Activated CD8-positive, alpha-beta T cell treated with anti-CD3 and anti-CD28 coated beads for 36 hours (primary cell): ENCODE data around the gene PCNX3. TPM values are rescaled to one million over a fixed set of nuclear protein-coding genes. Genes with fewer than 3 reads are reported as not detected.

Experiments used
- ATAC-seq: fragments of 200-7000 bp; cut with Tn5 transposase; one replicate; pipeline ENCODE4 v1.10.0; 2021; ENCODE audit warnings: mild to moderate bottlenecking, moderate library complexity
- CTCF ChIA-PET: fragments of 350-600 bp; sonication (Branson Sonifier 250); formaldehyde crosslinking; loops from one replicate; lab custom pipeline; 2021; ENCODE audit warnings: antibody characterized with exemption; lab: Charles Lee
- POLR2A ChIA-PET: fragments of 350-600 bp; sonication (Branson Sonifier 250); formaldehyde crosslinking; loops from one replicate; lab custom pipeline; 2021; ENCODE audit warnings: antibody characterized with exemption; lab: Charles Lee
- DNase-seq: peaks from one replicate; pipeline ENCODE4 v3.0.0-alpha.2; 2020
- H3K27ac Mint-ChIP-seq: one replicate; pipeline ENCODE4 v1.8.0; 2021; ENCODE audit warnings: mild to moderate bottlenecking, mixed read lengths
- H3K27me3 Mint-ChIP-seq: one replicate; pipeline ENCODE4 v1.8.0; 2021; ENCODE audit warnings: mixed read lengths
- H3K36me3 Mint-ChIP-seq: one replicate; pipeline ENCODE4 v1.8.0; 2021; ENCODE audit warnings: low read depth, mixed read lengths
- H3K4me1 Mint-ChIP-seq: one replicate; pipeline ENCODE4 v1.8.0; 2021; ENCODE audit warnings: low read depth, mixed read lengths
- H3K4me3 Mint-ChIP-seq: one replicate; pipeline ENCODE4 v1.8.0; 2021; ENCODE audit warnings: mild to moderate bottlenecking, moderate library complexity, mixed read lengths
- H3K9me3 Mint-ChIP-seq: one replicate; pipeline ENCODE4 v1.8.0; 2021; ENCODE audit warnings: mixed read lengths
- CTCF ChIP-seq: fragments of 200-600 bp; IDR thresholded peaks from one replicate; pipeline ENCODE4 v1.8.0; 2022; ENCODE audit warnings: antibody characterized with exemption, mild to moderate bottlenecking
- intact Hi-C: fragments of 100-400 bp; cut with micrococcal nuclease; formaldehyde crosslinking; loops from one replicate; pipeline ENCODE4 v1.10.0; 2022
- total RNA-seq, 2 experiments: library from RNA; stranded (reverse); gene quantifications; one replicate each; pipeline ENCODE4 v1.2.3, GENCODE V29; 2021

The PCNX3 gene
- total RNA-seq, 2 experiments from 2014 or later: 34.3 to 34.4 TPM

DNA sequence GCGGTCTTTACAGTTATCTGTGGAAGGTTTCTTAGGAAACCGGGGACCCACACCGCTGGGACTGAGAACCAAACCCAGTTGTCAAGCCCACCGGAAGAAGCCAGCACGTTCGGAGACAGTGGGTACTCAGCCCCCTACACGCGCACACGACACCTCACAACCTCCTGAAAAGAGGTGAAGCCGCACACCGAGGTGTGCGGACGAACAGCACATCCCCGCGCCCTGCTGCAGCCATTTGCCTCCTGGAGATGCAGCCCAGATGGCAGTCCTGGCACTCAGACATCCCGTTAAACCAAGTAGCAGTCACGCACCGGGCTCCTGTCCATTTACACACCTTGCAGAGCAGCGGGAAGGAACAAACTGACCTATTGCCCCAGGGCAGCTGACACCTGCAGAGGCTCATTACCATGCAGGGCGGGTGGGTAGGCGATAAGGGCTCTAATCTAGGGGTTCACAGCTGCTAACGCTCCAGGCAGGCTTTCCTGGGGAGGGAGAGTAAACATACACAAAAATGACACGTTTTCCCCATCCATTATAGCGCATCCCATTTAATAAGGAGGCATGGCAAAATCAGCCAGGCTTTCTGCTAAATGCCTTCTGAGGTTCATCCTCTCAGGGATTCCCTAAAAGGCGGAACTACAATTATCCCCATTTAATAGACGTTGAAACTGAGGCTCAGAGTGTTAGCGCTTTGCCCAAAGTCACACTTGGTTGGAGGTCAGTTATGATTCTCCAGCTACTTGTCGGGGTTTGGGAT is 40.6 kb upstream of the PCNX3 start:
- H3K36me3 Mint-ChIP-seq: peaks cover 37% of the 10 kb centered on the region
- ATAC-seq (peak; percentile 6), DNase-seq (no peak)
- H3K27me3 Mint-ChIP-seq: no peaks in the 10 kb centered on the region
- peak overlapping the region; percentile 91 for H3K27ac Mint-ChIP-seq
- TF ChIP-seq CTCF: no peak
- POLR2A ChIA-PET: interaction anchor here (0.5 to 5.4 kb wide), 19 partner anchors 9 to 314 kb away, joined by 3 to 87 read pairs (median 4); partner anchors contain the start of genes FIBP, KCNK7, MALAT1 and MAP3K11
- CTCF ChIA-PET: interaction anchor here (1.1 to 4.6 kb wide), 6 partner anchors 8 to 40 kb away, joined by 4 to 84 read pairs (median 7); partner anchors contain the start of gene PCNX3
- peak overlapping the region; percentile 90 for H3K4me3 Mint-ChIP-seq
- intact Hi-C loops: loop anchor here (2.0 to 5.0 kb wide), 4 partner anchors 14 to 148 kb away; partner anchors contain the start of genes MAP3K11 and PCNX3
- no peaks in the 10 kb centered on the region for H3K9me3 Mint-ChIP-seq
- H3K4me1 Mint-ChIP-seq: peaks cover 54% of the 10 kb centered on the region

- Mint-ChIP-seq H3K27ac (peak within 1 kb of the TSS; percentile 91), H3K36me3 (peaks cover 37% of the 10 kb centered on the region), H3K9me3 (no peaks in the 10 kb centered on the region), H3K4me3 (peak within 1 kb of the TSS; percentile 90), H3K4me1 (peaks cover 56% of the 10 kb centered on the region), H3K27me3 (no peaks in the 10 kb centered on the region)
- no peak for TF ChIP-seq CTCF
- intact Hi-C loops: loop anchor here (2.0 to 5.0 kb wide), 3 partner anchors 13 to 39 kb away; partner anchors contain the start of genes MAP3K11 and PCNX3
- ChIA-PET POLR2A (interaction anchor here (0.5 to 5.4 kb wide), 20 partner anchors 9 to 313 kb away, joined by 3 to 87 read pairs (median 4); partner anchors contain the start of genes FIBP, KCNK7, MALAT1 and MAP3K11), CTCF (interaction anchor here (1.0 to 4.6 kb wide), 9 partner anchors 9 to 47 kb away, joined by 3 to 84 read pairs (median 5); partner anchors contain the start of gene PCNX3)
- DNase-seq: peak; percentile 88
- peak; percentile 27 for ATAC-seq
These were observed 39.9 kb upstream of the PCNX3 start, which contains the start of gene EHBP1L1 for GRCh38 chr11:65575568-65576231. EHBP1L1 (plus strand) TSS chr11:65576053; CDS start chr11:65576303, 250 bp downstream.

- no peak for TF ChIP-seq CTCF
- CTCF ChIA-PET: interaction anchor here (1.0 to 4.6 kb wide), 9 partner anchors 10 to 136 kb away, joined by 3 to 84 read pairs (median 5); partner anchors contain the start of gene KAT5
- H3K27ac Mint-ChIP-seq: peak overlapping the region; percentile 87
- POLR2A ChIA-PET: interaction anchor here (0.8 to 5.4 kb wide), 17 partner anchors 10 to 189 kb away, joined by 3 to 87 read pairs (median 4); partner anchors contain the start of genes KCNK7, MALAT1, MAP3K11 and SIPA1
- peaks cover 34% of the 10 kb centered on the region for H3K36me3 Mint-ChIP-seq
- H3K27me3 Mint-ChIP-seq: no peaks in the 10 kb centered on the region
- ATAC-seq (no peak), DNase-seq (peak; percentile 63)
- H3K4me1 Mint-ChIP-seq: peaks cover 54% of the 10 kb centered on the region
- peak overlapping the region; percentile 90 for H3K4me3 Mint-ChIP-seq
- intact Hi-C loops: loop anchor here (5.0 kb wide), 1 partner anchor 34 kb away; no protein-coding TSS in a partner anchor
- H3K9me3 Mint-ChIP-seq: no peaks in the 10 kb centered on the region
These were observed 39.2 kb upstream of the PCNX3 start for GRCh38 chr11:65576232-65576866.

GRCh38 chr11:65576867-65577755 is 38.5 kb upstream of the PCNX3 start:
- peaks cover 33% of the 10 kb centered on the region for H3K36me3 Mint-ChIP-seq
- CTCF ChIA-PET: interaction anchor here (0.8 to 4.6 kb wide), 8 partner anchors 10 to 135 kb away, joined by 3 to 84 read pairs (median 5); partner anchors contain the start of genes KAT5 and KCNK7
- intact Hi-C loops: loop anchor here (5.0 kb wide), 1 partner anchor 35 kb away; no protein-coding TSS in a partner anchor

More at GRCh38 chr11:65576867-65577755, 38.5 kb upstream of the PCNX3 start:
- Mint-ChIP-seq H3K27me3 (no peaks in the 10 kb centered on the region), H3K4me1 (peaks cover 47% of the 10 kb centered on the region), H3K9me3 (no peaks in the 10 kb centered on the region), H3K27ac (peak overlapping the region; percentile 87), H3K4me3 (peak overlapping the region; percentile 90)
- DNase-seq (peak; percentile 61), ATAC-seq (no peak)
- POLR2A ChIA-PET: interaction anchor here (0.6 to 5.4 kb wide), 8 partner anchors 9 to 158 kb away, joined by 3 to 87 read pairs (median 4); partner anchors contain the start of gene KCNK7
- TF ChIP-seq CTCF: no peak
